GM12892 (cell line): ENCODE measurements around the gene MEX3C.

Source experiments
- POLR2A ChIP-seq: IDR thresholded peaks from 2 replicates; pipeline ENCODE4 v1.6.1; 2011; ENCODE audit warnings: low read depth, low read length, control low read depth
- POLR2AphosphoS5 ChIP-seq: IDR thresholded peaks from 2 replicates; pipeline ENCODE4 v1.6.1; 2011; ENCODE audit warnings: low read depth, low read length, control low read depth
- TAF1 ChIP-seq: IDR thresholded peaks from 2 replicates; pipeline ENCODE4 v1.6.1; 2011; ENCODE audit warnings: low read depth, mild to moderate bottlenecking, control low read depth, low read length, borderline replicate concordance

- no peak for TF ChIP-seq POLR2AphosphoS5
- no peak for TF ChIP-seq POLR2A
- TF ChIP-seq TAF1, result no peak
These were observed 2.4 kb downstream of the MEX3C start for GRCh38 chr18:51195086-51195450.
